ENCODE results near the gene AFDN.

AFDN gene

GRCh38 chr6:168020242-168020641 lies 193.5 kb downstream of the AFDN start:
- H3K9me3 ChIP-seq (ENCODE audit: control insufficient read depth in 1 of 2, low read length in 2 of 2): no peaks in the 10 kb centered on the region
- no peak overlapping the region for H3K27ac ChIP-seq (ENCODE audit: low read depth, low read length)
- no peaks in the 10 kb centered on the region for H3K4me1 ChIP-seq (ENCODE audit: control insufficient read depth in 1 of 2, insufficient read depth in 2 of 2, low read length in 2 of 2)
- no peaks in the 10 kb centered on the region for H3K27me3 ChIP-seq (ENCODE audit: control insufficient read depth in 1 of 2, insufficient read depth in 2 of 2, low read length in 2 of 2)
- no peaks in the 10 kb centered on the region for H3K36me3 ChIP-seq (ENCODE audit: control insufficient read depth in 1 of 2, insufficient read depth in 2 of 2, low read length in 2 of 2)
- no peak overlapping the region for H3K9ac ChIP-seq (ENCODE audit: low read depth in 1 of 2, low read length in 2 of 2)
- H3K4me3 ChIP-seq (ENCODE audit: low read depth in 1 of 2, low read length in 2 of 2): no peak overlapping the region

GRCh38 chr6:168021581-168021980 lies 194.9 kb downstream of the AFDN start:
- Histone ChIP-seq H3K9ac (ENCODE audit: low read depth in 1 of 2, low read length in 2 of 2) (no peak overlapping the region), H3K36me3 (ENCODE audit: control insufficient read depth in 1 of 2, insufficient read depth in 2 of 2, low read length in 2 of 2) (no peaks in the 10 kb centered on the region)

More at GRCh38 chr6:168021581-168021980, 194.9 kb downstream of the AFDN start:
- Histone ChIP-seq H3K9me3 (ENCODE audit: control insufficient read depth in 1 of 2, low read length in 2 of 2) (no peaks in the 10 kb centered on the region), H3K27ac (ENCODE audit: low read depth, low read length) (no peak overlapping the region), H3K4me3 (ENCODE audit: low read depth in 1 of 2, low read length in 2 of 2) (no peak overlapping the region), H3K27me3 (ENCODE audit: control insufficient read depth in 1 of 2, insufficient read depth in 2 of 2, low read length in 2 of 2) (no peaks in the 10 kb centered on the region), H3K4me1 (ENCODE audit: control insufficient read depth in 1 of 2, insufficient read depth in 2 of 2, low read length in 2 of 2) (no peaks in the 10 kb centered on the region)
